GM19463 (cell line): ENCODE results near the gene IL10RB.

Experiments used
- ATAC-seq: cut with Tn5 transposase; IDR thresholded peaks from one replicate; pipeline ENCODE4 v1.9.1; 2021; ENCODE audit warnings: mild to moderate bottlenecking, moderate library complexity; ENCODE audit not compliant: unreplicated experiment

The IL10RB gene

DNA sequence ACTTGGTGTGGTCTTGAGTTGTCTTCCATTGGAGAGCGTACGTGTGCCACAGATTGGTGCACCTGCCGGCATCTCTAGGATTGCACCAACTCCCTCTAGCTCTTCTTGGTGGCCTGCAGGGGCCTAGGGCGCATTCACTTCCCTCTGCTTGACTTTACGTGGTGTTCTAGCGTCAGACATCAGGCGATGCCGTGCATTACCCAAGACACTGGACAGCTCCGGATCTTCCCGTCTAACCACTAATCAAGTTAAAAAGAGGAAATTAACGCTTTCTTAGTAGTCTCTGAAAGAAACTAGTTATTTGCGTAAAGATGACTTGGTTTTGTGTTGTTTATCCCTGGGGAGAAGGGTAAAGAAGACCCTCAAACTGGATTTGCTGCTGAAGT, 510 bp upstream of the IL10RB start:
- peak; percentile 16 for ATAC-seq

DNA sequence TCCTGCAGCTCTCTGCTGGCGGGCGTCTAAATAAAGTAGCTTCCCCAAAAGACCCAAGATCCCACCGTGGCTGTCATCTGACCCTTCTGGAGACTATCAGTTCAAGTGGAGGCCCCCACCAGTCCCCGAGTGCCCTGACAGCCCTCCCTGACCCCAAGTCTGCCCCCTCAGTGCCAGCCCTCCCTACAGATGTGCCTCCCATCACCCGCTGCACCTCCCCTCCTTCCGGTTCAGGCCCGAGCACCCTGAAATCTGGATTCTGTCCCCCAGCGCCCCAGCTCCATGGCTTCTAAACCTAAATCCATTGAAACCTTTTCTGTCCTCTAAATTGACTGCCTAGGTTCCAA, 595 bp downstream of the IL10RB start:
- no peak for ATAC-seq

DNA sequence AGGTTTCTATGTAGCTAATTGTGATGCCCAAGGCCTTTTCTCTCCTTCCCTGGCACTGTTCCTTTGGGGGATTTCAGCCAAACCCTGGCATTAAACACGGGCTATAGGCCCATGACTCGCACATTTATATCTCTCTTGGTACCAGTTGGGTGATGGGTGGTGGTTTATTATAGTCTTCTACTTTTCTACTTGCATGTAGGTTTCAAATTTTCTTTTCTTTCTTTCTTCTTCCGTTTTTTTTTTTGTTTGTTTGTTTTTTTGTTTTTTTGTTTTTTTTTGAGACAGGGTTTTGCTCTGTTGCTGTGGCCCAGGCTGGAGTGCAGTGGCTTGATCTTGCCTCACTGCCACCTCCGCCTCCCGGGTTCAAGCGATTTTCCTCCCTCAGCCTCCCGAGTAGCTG, 1.1 kb downstream of the IL10RB start:
- ATAC-seq: no peak

DNA sequence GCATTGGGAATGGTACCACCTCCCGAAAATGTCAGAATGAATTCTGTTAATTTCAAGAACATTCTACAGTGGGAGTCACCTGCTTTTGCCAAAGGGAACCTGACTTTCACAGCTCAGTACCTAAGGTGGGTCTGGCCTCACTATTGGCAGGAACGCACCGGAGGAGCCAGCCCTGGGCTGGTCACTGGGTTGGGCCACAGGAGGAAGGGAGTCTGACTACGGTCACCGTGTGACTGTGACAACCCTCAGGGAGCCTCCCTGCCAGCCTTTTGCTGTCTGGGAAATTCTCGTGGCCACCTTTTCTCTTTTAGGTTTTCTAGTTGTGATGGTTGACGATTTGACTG, 2.2 kb downstream of the IL10RB start:
- ATAC-seq: peak; percentile 1

DNA sequence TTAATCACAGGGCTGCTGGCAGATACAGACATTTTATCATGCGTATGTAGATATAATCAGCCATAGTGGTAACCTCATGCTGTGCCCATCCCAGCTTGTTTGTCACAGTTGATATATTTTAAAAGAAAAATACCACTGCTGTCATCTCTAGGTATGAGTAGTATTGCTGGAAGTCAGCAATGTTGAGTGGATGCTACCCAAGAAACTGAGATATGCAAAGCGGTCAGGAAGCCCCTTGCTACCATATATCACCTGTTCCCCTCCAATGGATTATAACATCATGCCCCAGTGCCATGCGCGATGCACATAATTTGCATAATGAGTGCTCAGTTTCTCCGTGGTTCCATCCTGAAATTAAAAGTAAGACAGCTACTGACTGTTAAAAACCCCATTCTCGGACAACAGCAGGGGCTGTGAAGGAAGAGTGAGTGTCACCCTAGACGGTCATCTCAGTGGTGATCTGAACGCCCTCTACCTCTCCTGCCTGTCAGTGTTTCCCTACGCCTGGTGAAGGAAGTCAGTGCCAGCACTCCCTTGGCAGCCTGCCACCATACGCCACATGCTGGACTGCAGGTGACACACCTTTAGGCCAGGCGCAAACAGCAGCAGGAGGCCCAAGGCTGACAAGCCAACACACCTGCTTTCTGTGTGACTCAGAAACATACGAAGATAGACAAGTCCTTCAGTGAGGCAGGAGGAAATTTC, 2.7 kb downstream of the IL10RB start:
- peak; percentile 66 for ATAC-seq

DNA sequence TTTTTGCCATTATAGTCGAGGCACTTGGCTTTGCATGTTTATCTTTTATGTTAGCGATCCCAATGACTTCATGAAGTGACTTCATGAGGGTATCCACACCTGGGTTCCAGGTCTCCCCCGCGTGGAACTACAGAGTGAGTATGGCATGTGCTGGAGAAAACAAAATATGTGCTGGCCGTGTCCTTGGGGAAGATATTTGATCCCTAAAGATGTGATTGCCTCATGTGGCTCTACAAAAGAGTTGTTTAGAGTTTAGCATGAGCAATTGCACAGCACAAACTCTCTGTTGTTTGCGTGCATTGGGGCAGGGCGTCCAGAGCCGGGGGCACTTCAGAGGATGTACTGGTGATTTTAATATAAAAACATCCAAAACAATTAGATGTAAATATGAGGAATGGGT, 4.8 kb downstream of the IL10RB start:
- ATAC-seq: no peak

DNA sequence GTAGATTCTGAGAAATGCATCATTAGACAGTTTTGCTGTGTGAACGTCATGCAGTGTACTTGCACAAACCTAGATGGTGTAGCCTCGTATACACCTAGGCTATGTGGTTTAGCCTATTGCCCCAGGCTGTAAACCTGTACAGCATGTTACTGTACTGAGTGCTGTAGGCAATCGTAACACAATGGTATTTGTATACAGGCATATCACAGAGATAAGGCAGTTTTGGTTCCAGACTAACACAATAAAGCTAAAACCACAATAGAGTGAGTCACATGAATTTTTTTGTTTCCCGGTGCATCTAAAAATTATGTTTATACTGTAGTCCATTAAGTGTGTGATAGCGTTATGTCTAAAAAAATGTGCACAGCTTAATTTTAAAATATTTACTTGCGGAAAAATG, 6.9 kb downstream of the IL10RB start:
- ATAC-seq: no peak

DNA sequence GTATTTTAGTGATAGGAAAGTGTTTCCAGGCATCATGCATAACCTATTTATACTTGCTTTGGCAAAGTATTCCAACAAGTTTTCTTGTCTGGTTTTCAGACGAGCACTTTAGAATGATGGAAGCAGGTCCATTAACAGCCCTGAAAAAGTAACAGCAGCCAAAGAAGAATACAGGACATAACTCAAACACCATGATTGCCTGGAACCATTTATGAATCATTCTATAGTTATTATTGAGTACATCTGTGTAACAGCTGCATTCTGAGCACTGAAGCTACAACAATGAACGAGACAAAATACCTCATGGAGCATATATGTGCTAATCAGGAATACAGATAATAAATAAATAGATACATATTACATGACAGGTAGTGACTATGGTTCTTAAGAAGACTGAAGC, 12.6 kb downstream of the IL10RB start:
- no peak for ATAC-seq

DNA sequence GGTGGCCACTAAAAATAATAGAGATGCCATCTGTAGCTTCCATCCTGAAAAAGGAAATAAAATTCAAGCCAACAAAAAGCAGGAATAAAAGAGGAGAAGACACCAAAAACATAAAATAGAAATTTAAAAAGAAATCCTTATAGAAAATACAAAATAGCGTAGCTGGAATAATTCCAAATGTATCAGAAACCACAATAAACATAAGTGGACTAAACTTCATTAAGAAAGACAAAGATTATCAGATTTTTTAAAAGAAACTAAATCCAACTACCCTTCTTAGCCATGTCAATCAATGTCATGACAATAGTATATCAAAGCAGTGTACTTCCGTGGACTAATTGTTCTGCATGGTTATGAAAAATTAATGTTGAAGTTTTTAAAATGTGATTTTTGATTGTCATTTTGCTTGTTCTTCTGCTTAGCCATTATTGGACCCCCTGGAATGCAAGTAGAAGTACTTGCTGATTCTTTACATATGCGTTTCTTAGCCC, 13.2 kb downstream of the IL10RB start:
- ATAC-seq: no peak

DNA sequence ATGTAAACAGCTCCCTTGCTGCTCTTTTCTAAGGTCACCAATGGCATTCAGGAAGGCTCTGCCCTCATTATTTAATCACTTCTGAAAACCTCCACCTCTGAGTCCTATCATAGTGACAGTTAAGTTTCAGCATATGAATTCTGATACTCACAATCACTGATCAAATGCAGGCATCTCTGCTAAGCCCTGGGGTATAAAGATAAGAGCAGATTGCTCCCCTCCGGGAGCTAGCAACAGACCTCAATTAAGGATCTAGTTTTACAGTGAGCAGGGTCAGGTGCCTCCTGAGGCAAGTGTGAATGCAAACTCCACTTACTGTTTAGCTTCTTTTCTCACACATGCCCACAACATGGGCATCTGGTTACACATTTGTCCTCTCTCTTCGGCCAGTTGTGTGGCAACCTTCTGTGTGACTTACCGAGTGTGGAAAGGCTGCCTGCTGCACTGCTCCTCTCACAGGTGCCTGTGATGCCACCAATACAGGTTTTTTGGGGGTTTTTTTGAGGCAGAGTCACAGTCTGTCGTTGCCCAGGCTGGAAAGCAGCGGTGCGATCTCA, 15.0 kb downstream of the IL10RB start:
- ATAC-seq: no peak

DNA sequence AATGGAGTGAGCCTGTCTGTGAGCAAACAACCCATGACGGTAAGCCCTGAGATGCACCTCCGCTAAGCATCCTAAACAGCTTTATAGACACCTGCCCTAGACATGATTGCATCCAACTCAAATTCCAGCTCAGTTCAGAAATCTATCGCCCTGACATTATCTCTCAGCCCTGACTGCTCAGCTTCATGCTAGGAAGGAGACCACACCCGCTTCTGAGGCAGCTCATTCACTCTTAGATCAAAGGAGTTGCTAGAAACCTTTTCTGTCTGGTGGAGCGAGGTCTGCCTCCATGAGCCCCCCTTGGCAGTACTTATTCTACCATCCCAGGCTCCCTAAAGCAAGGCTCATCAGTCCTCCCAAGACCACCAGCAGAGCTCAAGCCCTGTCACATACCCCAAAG, 17.0 kb downstream of the IL10RB start:
- ATAC-seq: no peak

DNA sequence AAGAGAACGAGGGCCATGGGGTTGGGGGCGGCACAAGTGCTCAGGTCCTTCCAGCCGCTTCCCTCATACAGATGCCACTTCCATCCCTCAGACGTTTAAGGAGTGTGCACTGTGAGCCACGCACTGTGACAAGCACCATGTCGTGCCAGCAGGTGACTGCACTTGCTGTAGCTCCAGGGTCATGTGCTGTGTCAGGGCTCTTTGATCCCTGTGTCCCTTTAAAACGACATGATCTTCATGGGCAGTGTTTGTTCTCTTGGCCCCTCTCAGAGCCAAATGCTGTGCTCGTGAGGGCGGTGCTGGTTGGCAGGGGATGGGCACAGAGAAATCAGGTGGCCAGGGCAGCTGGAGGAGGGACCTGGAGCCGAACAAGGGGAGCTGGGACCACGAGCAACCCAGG, 19.9 kb downstream of the IL10RB start:
- ATAC-seq: no peak

DNA sequence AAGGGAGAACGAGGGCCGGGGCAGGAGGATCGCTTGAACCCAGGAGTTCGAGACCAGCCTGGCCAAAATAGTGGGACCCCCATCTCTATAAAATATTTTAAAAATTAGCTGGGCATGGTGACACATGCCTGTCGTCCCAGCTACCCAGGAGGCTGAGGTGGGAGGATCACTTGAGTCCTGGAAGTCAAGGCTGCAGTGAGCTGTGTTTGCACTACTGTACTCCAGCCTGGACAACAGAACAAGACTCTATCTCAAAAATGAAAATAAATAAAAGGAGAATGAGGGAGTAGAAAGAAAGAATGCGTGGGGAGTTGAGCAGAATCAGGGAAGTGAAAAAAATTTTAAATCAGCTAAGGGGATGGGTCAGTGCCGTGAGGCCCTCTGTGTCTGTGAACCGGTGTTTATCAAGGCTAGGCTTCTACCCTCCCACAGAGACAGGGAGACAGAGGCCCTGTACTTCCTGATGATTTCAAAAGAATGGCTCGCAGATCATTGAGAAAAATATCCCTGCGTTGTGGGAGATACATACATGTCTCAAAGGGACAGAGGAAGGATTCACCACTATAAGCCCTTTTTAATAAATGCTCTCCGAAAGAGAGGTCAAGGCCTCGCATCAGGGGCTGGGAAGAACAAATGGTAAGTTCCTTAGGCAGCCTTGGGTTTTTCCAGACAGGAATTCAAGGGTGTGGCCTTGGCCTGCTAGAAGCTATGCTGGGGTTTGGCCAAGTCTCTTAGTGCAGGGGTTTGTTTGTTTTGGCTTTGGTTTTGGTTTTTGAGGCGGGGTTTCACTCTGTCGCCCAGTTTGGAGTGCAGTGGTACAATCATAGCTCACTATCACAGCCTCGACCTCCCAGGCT, 20.7 kb downstream of the IL10RB start:
- ATAC-seq: no peak

DNA sequence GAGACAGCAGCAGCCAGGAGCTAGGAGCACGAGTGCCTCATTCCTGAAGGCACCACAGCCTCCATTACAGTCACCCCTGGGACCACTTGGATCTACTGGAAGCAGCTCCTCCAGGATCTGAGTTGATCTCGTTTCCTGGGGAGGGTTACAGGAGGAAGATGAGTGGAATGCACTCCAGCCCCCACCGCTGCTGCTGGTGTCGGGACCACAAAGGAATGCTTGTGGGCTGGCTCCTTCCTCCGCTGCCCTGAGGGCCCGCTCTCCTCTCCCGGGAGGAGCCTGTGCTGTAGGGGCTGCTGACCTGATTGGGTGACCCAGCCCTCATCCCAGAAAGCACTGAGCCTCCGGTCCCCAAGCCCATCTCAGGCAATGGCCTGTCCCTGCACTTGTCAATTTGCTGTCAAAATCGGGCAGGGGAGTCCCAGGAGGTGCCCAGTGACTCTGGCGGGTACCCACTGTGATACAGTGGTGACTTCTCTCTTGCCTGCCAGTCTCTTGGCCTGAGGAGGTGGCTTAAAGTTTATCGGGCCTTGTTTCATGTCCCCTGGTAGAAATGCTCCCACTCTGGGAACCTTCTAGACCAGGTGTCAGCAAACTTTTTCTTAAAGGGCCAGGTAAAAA, 23.1 kb downstream of the IL10RB start:
- ATAC-seq: no peak

DNA sequence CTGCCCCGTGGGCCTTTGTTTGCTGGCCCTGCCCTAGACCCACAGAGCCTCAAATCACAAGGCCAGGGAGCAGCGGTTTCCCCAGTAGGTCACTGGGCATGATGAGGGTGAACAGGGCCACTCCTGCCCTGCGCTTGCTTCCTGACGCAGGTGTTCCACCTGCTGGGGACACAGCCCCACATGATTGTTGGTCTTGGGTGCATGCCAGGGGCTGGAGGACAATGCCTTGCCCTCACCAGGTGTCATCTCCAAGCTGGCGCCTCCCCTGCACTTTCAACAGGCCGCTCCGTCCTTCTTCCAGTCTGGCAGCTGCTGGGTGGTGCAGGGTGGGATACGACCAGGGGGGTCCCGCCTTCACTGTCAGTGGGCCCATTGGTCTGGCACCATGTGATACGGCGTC, 24.3 kb downstream of the IL10RB start:
- ATAC-seq: no peak

DNA sequence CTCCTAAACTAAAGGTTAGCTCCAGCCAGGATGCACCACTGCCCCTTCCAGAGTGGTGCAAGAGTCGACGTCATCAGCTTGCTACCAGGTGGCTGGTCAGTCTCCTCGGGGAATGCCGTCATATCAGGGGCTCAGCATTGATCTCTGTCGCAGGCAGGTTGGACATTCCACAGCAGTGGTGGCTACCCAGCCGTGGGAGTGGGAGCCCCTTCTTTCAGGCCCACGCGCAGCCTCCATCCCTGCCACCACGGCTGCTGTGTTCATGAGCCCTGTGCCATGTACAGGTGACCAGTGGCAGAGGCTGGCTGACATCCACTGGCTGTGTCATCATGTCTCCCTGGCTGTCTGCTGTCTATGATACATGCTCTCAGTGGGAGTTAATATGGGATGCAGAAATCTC, 25.5 kb downstream of the IL10RB start:
- no peak for ATAC-seq

DNA sequence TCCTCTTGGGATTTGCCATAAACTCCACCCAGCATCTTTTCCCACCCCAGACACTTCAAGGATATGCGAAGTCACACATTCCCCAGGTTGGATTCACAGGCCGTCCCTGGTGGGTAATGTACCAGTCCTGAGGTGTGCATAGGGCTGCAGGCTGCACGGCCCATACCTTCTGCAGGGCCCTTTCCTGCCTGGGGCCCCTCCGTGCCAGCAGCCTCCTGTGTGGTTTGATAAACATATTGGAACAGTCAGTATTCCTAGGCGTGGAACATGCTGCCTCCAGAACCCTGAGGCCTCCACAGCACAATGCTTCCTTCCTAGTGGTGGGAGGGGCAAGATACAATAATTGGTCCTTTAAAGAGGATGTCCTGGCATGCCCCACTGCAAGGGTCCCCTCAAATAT, 26.6 kb downstream of the IL10RB start:
- ATAC-seq: no peak

DNA sequence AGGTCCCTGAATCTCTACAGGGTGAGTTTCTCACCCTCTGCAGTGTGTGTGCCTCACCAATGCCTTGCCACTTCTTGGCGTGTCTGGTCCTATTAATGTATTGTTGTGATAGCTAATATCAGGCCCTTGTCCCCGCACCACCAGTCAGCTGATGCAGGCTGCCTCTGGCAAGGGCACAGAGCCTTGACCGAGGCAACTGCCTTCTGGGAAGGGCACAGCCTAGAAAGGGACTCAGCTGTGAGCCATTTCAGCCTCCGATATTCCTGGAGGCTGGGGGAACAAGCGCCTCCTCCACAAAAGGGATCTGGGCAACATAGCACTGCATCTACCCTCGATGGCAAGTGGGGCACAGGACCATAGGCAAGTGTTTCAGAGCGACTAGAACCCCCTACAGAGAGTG, 27.0 kb downstream of the IL10RB start:
- no peak for ATAC-seq

DNA sequence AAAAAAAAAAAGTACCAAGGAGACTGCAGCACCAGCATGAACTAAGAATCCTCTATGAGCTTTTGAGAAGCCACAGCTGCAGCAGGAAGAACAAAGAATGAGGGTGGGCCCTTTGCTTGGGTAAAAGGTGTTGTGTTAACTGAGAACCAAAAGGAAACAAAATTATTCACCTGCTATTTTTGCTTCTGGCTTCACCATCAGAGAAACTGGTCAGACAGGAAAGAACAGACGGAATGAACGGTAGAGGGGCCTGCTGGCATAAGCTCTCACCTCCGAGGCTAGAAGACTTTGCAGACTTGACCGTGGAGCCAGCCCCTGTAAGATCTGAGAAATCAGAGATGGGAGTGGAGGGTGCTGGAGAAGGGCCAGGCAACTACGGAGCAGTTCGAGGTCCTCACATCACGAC, 27.6 kb downstream of the IL10RB start:
- no peak for ATAC-seq

DNA sequence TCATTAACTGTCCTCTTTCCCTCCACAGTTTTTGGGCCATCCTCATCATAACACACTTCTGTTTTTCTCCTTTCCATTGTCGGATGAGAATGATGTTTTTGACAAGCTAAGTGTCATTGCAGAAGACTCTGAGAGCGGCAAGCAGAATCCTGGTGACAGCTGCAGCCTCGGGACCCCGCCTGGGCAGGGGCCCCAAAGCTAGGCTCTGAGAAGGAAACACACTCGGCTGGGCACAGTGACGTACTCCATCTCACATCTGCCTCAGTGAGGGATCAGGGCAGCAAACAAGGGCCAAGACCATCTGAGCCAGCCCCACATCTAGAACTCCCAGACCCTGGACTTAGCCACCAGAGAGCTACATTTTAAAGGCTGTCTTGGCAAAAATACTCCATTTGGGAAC, 30.0 kb downstream of the IL10RB start:
- no peak for ATAC-seq

DNA sequence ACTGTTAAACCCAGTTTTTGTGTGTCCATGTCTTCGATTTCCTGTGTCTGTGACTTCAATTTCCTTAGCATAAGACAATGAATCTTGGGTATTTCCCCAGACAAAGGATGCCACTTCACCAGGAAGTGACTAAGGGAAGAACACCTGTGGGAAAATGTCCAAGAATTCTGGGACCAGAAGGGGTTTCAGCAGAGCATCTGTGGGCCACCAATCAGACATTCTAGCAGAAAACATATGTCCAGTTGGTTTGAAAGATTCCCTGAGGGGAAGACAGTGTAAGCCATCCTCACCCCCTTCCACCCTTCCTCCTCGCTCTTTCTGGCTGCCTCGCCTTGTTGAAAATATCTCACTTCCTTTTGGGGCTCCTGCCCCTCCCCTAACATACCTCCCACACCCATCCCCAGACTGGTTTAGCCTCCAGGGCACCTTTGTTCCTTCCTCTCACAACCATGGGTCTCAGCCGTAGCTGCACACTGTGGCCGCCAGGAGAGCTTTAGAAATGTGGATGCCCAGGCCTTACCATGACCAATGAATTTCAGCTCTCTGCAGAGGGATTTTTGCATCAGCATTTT, 33.1 kb downstream of the IL10RB start:
- ATAC-seq: peak; percentile 61
